Measurements from ENCODE around the gene TUBB2B. TPM values are rescaled to one million over a fixed set of nuclear protein-coding genes. Genes with fewer than 3 reads are reported as not detected.
A peak's percentile ranks its signal among the peaks of the same experiment; 100 is the strongest.

Gene TUBB2B
- total and polyA plus RNA-seq, 4 donors: 0.22 to 4.6 (median 3.2) TPM

- no peaks in the 10 kb centered on the region for H3K9me3 ChIP-seq (ENCODE audit: control insufficient read depth in 4 of 4, low read length in 3 of 4)
- H3K27me3 ChIP-seq (ENCODE audit: control insufficient read depth in 4 of 4, insufficient read depth in 4 of 4, low read length in 3 of 4): peaks cover 0 to 11% (median 4%) of the 10 kb centered on the region in 4 donors
- no peak for DNase-seq (ENCODE audit: low spot score)
- peak overlapping the region; percentile 73 to 81 (median 76) for H3K4me3 ChIP-seq (ENCODE audit: low read depth in 1 of 3, low read length in 3 of 3)
- peaks cover 18 to 46% (median 34%) of the 10 kb centered on the region in 4 donors for H3K4me1 ChIP-seq (ENCODE audit: control insufficient read depth in 4 of 4, insufficient read depth in 4 of 4, low read length in 3 of 4)
- no peak overlapping the region for H3K9ac ChIP-seq (ENCODE audit: low read depth in 1 of 2, low read length in 2 of 2)
- TF ChIP-seq YY1 (IDR thresholded peaks at IDR 0.05) (no peak), NR2F2 (IDR thresholded peaks at IDR 0.05) (no peak), EGR1 (IDR thresholded peaks at IDR 0.05; ENCODE audit: low read depth in 2 of 2) (no peak)
- H3K27ac ChIP-seq (ENCODE audit: low read depth in 1 of 2, low read length in 2 of 2): no peak overlapping the region
- WGBS: 6% methylated on average over 11 of the region's 11 CpGs
- H3K36me3 ChIP-seq (ENCODE audit: control insufficient read depth in 4 of 4, insufficient read depth in 3 of 4, low read depth in 1 of 4, low read length in 3 of 4): no peaks in the 10 kb centered on the region
These were observed 3.4 kb upstream of the TUBB2B start for GRCh38 chr6:3230900-3231246.

DNA sequence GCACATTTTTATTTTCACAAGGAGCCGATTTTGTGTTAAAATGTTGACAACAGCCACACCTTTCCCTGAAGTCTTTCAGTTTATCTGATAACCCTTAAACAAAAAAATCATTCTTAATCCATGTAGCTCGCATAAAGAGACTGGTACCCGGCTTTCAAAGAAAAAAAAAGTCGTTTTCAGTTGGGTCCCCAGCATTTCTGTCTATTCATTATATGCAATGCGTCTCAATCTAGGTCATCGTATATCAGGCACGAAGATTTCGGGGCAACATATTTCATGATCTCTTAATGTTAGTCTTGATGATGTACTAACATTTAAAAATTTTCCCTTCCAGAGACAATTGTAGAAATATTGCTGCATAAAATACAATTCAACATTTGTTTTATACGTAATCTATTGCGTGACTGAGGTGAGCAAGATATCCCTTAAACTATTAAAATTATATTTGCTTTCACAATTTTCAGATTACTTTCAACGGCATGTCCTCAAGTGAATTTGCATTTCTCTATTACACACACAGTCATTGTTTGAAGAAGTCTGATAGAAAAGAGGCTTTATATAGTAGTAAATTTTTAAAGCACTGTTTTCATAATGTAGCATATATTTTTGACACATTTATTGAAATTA, 2.9 kb upstream of the TUBB2B start:
- TF ChIP-seq GABPA (IDR thresholded peaks at IDR 0.05 in 1 of 2, conservative IDR thresholded peaks at IDR 0.05 in 1 of 2) (no peak), FOXA1 (IDR thresholded peaks at IDR 0.05) (no peak), FOXA2 (IDR thresholded peaks at IDR 0.05) (no peak), HNF4A (conservative IDR thresholded peaks at IDR 0.05) (no peak)
- TF ChIP-seq, protein P1, sequence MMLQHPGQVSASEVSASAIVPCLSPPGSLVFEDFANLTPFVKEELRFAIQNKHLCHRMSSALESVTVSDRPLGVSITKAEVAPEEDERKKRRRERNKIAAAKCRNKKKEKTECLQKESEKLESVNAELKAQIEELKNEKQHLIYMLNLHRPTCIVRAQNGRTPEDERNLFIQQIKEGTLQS (IDR thresholded peaks at IDR 0.05): no peak
- Histone ChIP-seq H3K4me3 (ENCODE audit: low read depth in 1 of 3, low read length in 3 of 3) (no peak overlapping the region), H3K9ac (ENCODE audit: low read depth in 1 of 2, low read length in 2 of 2) (no peak overlapping the region), H3K27ac (ENCODE audit: low read depth in 1 of 2, low read length in 2 of 2) (no peak overlapping the region), H3K36me3 (ENCODE audit: control insufficient read depth in 4 of 4, insufficient read depth in 3 of 4, low read depth in 1 of 4, low read length in 3 of 4) (no peaks in the 10 kb centered on the region), H3K27me3 (ENCODE audit: control insufficient read depth in 4 of 4, insufficient read depth in 4 of 4, low read length in 3 of 4) (peaks cover 0 to 11% (median 4%) of the 10 kb centered on the region in 4 donors), H3K9me3 (ENCODE audit: control insufficient read depth in 4 of 4, low read length in 3 of 4) (no peaks in the 10 kb centered on the region), H3K4me1 (ENCODE audit: control insufficient read depth in 4 of 4, insufficient read depth in 4 of 4, low read length in 3 of 4) (peaks cover 18 to 46% (median 34%) of the 10 kb centered on the region in 4 donors)
- no peak for DNase-seq (ENCODE audit: low spot score)
- WGBS: 36% methylated on average over 11 of the region's 11 CpGs

GRCh38 chr6:3229566-3230178, 2.2 kb upstream of the TUBB2B start:
- DNase-seq (ENCODE audit: low spot score): no peak
- H3K27ac ChIP-seq (ENCODE audit: low read depth in 1 of 2, low read length in 2 of 2): no peak overlapping the region
- H3K36me3 ChIP-seq (ENCODE audit: control insufficient read depth in 4 of 4, insufficient read depth in 3 of 4, low read depth in 1 of 4, low read length in 3 of 4): no peaks in the 10 kb centered on the region
- WGBS: 9% methylated on average over 28 of the region's 28 CpGs
- TF ChIP-seq, protein P2, sequence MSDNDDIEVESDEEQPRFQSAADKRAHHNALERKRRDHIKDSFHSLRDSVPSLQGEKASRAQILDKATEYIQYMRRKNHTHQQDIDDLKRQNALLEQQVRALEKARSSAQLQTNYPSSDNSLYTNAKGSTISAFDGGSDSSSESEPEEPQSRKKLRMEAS (IDR thresholded peaks at IDR 0.05): no peak
- TF ChIP-seq, protein P1 (IDR thresholded peaks at IDR 0.05): no peak
- TF ChIP-seq RAD21 (IDR thresholded peaks at IDR 0.05) (no peak), TAF1 (conservative IDR thresholded peaks at IDR 0.05) (no peak), REST (IDR thresholded peaks at IDR 0.05) (no peak), FOXA1 (IDR thresholded peaks at IDR 0.05) (no peak), YY1 (IDR thresholded peaks at IDR 0.05) (no peak), EGR1 (IDR thresholded peaks at IDR 0.05; ENCODE audit: low read depth in 2 of 2) (no peak), CTCF (IDR thresholded peaks at IDR 0.05; ENCODE audit: low read depth, low read length, missing input control) (no peak), HNF4G (IDR thresholded peaks at IDR 0.05) (no peak), JUND (IDR thresholded peaks at IDR 0.05) (no peak)
- TF ChIP-seq, protein P3, sequence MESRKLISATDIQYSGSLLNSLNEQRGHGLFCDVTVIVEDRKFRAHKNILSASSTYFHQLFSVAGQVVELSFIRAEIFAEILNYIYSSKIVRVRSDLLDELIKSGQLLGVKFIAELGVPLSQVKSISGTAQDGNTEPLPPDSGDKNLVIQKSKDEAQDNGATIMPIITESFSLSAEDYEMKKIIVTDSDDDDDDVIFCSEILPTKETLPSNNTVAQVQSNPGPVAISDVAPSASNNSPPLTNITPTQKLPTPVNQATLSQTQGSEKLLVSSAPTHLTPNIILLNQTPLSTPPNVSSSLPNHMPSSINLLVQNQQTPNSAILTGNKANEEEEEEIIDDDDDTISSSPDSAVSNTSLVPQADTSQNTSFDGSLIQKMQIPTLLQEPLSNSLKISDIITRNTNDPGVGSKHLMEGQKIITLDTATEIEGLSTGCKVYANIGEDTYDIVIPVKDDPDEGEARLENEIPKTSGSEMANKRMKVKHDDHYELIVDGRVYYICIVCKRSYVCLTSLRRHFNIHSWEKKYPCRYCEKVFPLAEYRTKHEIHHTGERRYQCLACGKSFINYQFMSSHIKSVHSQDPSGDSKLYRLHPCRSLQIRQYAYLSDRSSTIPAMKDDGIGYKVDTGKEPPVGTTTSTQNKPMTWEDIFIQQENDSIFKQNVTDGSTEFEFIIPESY (IDR thresholded peaks at IDR 0.05): no peak
- no peak overlapping the region for H3K9ac ChIP-seq (ENCODE audit: low read depth in 1 of 2, low read length in 2 of 2)
- no peak overlapping the region for H3K4me3 ChIP-seq (ENCODE audit: low read depth in 1 of 3, low read length in 3 of 3)
- peaks cover 18 to 46% (median 34%) of the 10 kb centered on the region in 4 donors for H3K4me1 ChIP-seq (ENCODE audit: control insufficient read depth in 4 of 4, insufficient read depth in 4 of 4, low read length in 3 of 4)
- H3K27me3 ChIP-seq (ENCODE audit: control insufficient read depth in 4 of 4, insufficient read depth in 4 of 4, low read length in 3 of 4): peaks cover 0 to 11% (median 4%) of the 10 kb centered on the region in 4 donors
- no peaks in the 10 kb centered on the region for H3K9me3 ChIP-seq (ENCODE audit: control insufficient read depth in 4 of 4, low read length in 3 of 4)
